Neural cell (in vitro differentiated cells): ENCODE data around the gene ATG7. TPM values are rescaled to one million over a fixed set of nuclear protein-coding genes. Genes with fewer than 3 reads are reported as not detected.
"Not testable (repeated sequence)": the region's sequence is repeated elsewhere in the genome, so short reads cannot be mapped to it uniquely, and the experiment has no call there.

ENCODE experiments used
- H2AFZ ChIP-seq: fragments of 200-600, 300-800 bp; sonication (generic), shearing (Covaris generic); 2 replicates; pipeline ENCODE4 v1.6.0; 2014; ENCODE audit warnings: low read depth, mild to moderate bottlenecking, antibody characterized with exemption, low read length, moderate library complexity
- H3F3A ChIP-seq: fragments of 200-600 bp; shearing (Covaris generic); 2 replicates; pipeline ENCODE4 v1.6.1; 2016; ENCODE audit warnings: mild to moderate bottlenecking, moderate library complexity, mixed read lengths, antibody characterized with exemption, low read length; ENCODE audit not compliant: insufficient read depth, poor library complexity, severe bottlenecking
- H3K27ac ChIP-seq: fragments of 200-600, 300-800 bp; sonication (generic), shearing (Covaris generic); 2 replicates; pipeline ENCODE4 v1.5.1; 2014; ENCODE audit warnings: mild to moderate bottlenecking, low read length, moderate library complexity
- H3K27me3 ChIP-seq: fragments of 300-800, 200-600 bp; sonication (generic), shearing (Covaris generic); 2 replicates; pipeline ENCODE4 v1.6.0; 2014; ENCODE audit warnings: mild to moderate bottlenecking, low read depth, low read length, moderate library complexity; ENCODE audit not compliant: insufficient read depth
- H3K36me3 ChIP-seq: fragments of 300-800, 200-600 bp; sonication (generic), shearing (Covaris generic); 2 replicates; pipeline ENCODE4 v1.5.1; 2014; ENCODE audit warnings: mild to moderate bottlenecking, antibody characterized with exemption, low read length, moderate library complexity; ENCODE audit not compliant: insufficient read depth
- H3K4me2 ChIP-seq: fragments of 300-800, 200-600 bp; sonication (generic), shearing (Covaris generic); 2 replicates; pipeline ENCODE4 v1.6.0; 2014; ENCODE audit warnings: mild to moderate bottlenecking, low read length
- H3K4me3 ChIP-seq: fragments of 300-800, 200-600 bp; sonication (generic), shearing (Covaris generic); 2 replicates; pipeline ENCODE4 v1.5.1; 2014; ENCODE audit warnings: mild to moderate bottlenecking, low read length, moderate library complexity
- H3K79me2 ChIP-seq: fragments of 200-600 bp; shearing (Covaris generic); replicated peaks from 2 replicates; pipeline ENCODE4 v1.6.0; 2014; ENCODE audit warnings: mild to moderate bottlenecking, low read length, moderate library complexity; ENCODE audit not compliant: insufficient read depth
- H3K9ac ChIP-seq: fragments of 300-800, 200-600 bp; sonication (generic), shearing (Covaris generic); 2 replicates; pipeline ENCODE4 v1.6.1; 2016; ENCODE audit warnings: mild to moderate bottlenecking, low read length, mixed read lengths
- H3K9me2 ChIP-seq: fragments of 200-600 bp; shearing (Covaris generic); 2 replicates; pipeline ENCODE4 v1.6.1; 2016; ENCODE audit warnings: mild to moderate bottlenecking, low read length, mixed read lengths; ENCODE audit not compliant: insufficient read depth
- H3K9me3 ChIP-seq: fragments of 200-600, 300-800 bp; sonication (generic), shearing (Covaris generic); 2 replicates; pipeline ENCODE4 v1.6.1; 2016; ENCODE audit warnings: mild to moderate bottlenecking, mixed run types, low read length, moderate library complexity, mixed read lengths
- H4K20me1 ChIP-seq: fragments of 200-600 bp; shearing (Covaris generic); 2 replicates; pipeline ENCODE4 v1.6.1; 2016; ENCODE audit warnings: mild to moderate bottlenecking, mixed run types; ENCODE audit not compliant: insufficient read depth
- EP300 ChIP-seq: fragments of 450-650 bp; conservative IDR thresholded peaks from 2 replicates; pipeline ENCODE4 v1.6.1; 2014; ENCODE audit warnings: antibody characterized with exemption, mild to moderate bottlenecking, moderate library complexity; ENCODE audit not compliant: poor library complexity, severe bottlenecking
- EZH2 ChIP-seq: fragments of 200-600, 300-800 bp; shearing (Covaris generic), sonication (generic); IDR thresholded peaks from 2 replicates; pipeline ENCODE4 v1.6.1; 2014; ENCODE audit warnings: antibody characterized with exemption, low read length, borderline replicate concordance, mild to moderate bottlenecking; ENCODE audit not compliant: insufficient read depth, poor library complexity, severe bottlenecking
- MXI1 ChIP-seq: fragments of 450-650 bp; conservative IDR thresholded peaks from 2 replicates; pipeline ENCODE4 v1.6.1; 2014; ENCODE audit warnings: antibody characterized with exemption, mild to moderate bottlenecking; ENCODE audit not compliant: poor library complexity, severe bottlenecking
- POLR2AphosphoS5 ChIP-seq: IDR thresholded peaks from 2 replicates; pipeline ENCODE4 v1.6.1; 2012
- RAD21 ChIP-seq: fragments of 450-650 bp; conservative IDR thresholded peaks from 2 replicates; pipeline ENCODE4 v1.6.1; 2014; ENCODE audit warnings: antibody characterized with exemption, mild to moderate bottlenecking, moderate library complexity
- SMC3 ChIP-seq: fragments of 450-650 bp; conservative IDR thresholded peaks from 2 replicates; pipeline ENCODE4 v1.6.1; 2014; ENCODE audit warnings: antibody characterized with exemption, mild to moderate bottlenecking, moderate library complexity; ENCODE audit not compliant: poor library complexity
- TAF1 ChIP-seq: IDR thresholded peaks from 2 replicates; pipeline ENCODE4 v1.6.1; 2012; ENCODE audit warnings: low read depth
- polyA plus RNA-seq: library from polyadenylated mRNA; depleted of rRNA; stranded (reverse); fragments of >200 nt; gene quantifications from 2 replicates; pipeline ENCODE4 v1.2.3, GENCODE V29; 2014
- TF ChIP-seq, protein P1 (sequence below): fragments of 450-650 bp; IDR thresholded peaks from 2 replicates; pipeline ENCODE4 v1.5.1; 2014; ENCODE audit warnings: antibody characterized with exemption, mild to moderate bottlenecking, moderate library complexity; ENCODE audit not compliant: poor library complexity, severe bottlenecking
- TF ChIP-seq, protein P2 (sequence below): IDR thresholded peaks from 2 replicates; pipeline ENCODE4 v1.6.1; 2012; ENCODE audit warnings: borderline replicate concordance

ATG7 gene
- polyA plus RNA-seq, 1 donor from 2014 or later, result 28.8 TPM

DNA sequence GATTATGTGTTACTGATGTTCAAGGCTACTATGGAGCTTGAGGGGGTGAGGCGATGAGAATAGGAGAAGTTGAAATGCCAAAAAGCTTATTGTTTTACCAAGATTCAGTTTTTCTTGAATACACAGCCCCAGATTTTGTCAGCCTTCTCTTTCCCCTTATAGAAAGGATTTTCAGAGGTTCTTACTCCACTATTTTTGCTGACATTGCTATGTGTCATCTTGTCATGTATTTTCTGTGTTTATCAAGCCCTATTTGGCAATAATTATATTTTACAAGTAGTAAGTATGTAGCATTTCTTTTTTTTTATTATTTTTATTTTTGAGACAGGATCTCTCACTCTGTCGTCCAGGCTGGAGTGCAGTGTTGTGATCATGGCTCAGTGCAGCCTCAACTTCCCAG, 133.1 kb downstream of the ATG7 start:
- no peak overlapping the region for H3K4me2 ChIP-seq
- H4K20me1 ChIP-seq, result no peaks in the 10 kb centered on the region
- no peak for TF ChIP-seq RAD21
- no peak for TF ChIP-seq TAF1
- no peak for TF ChIP-seq POLR2AphosphoS5
- no peak for TF ChIP-seq EP300
- TF ChIP-seq, protein P1, sequence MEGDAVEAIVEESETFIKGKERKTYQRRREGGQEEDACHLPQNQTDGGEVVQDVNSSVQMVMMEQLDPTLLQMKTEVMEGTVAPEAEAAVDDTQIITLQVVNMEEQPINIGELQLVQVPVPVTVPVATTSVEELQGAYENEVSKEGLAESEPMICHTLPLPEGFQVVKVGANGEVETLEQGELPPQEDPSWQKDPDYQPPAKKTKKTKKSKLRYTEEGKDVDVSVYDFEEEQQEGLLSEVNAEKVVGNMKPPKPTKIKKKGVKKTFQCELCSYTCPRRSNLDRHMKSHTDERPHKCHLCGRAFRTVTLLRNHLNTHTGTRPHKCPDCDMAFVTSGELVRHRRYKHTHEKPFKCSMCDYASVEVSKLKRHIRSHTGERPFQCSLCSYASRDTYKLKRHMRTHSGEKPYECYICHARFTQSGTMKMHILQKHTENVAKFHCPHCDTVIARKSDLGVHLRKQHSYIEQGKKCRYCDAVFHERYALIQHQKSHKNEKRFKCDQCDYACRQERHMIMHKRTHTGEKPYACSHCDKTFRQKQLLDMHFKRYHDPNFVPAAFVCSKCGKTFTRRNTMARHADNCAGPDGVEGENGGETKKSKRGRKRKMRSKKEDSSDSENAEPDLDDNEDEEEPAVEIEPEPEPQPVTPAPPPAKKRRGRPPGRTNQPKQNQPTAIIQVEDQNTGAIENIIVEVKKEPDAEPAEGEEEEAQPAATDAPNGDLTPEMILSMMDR, result no peak
- TF ChIP-seq MXI1, result no peak
- TF ChIP-seq EZH2, result no peak
- TF ChIP-seq SMC3, result no peak
- TF ChIP-seq, protein P2, sequence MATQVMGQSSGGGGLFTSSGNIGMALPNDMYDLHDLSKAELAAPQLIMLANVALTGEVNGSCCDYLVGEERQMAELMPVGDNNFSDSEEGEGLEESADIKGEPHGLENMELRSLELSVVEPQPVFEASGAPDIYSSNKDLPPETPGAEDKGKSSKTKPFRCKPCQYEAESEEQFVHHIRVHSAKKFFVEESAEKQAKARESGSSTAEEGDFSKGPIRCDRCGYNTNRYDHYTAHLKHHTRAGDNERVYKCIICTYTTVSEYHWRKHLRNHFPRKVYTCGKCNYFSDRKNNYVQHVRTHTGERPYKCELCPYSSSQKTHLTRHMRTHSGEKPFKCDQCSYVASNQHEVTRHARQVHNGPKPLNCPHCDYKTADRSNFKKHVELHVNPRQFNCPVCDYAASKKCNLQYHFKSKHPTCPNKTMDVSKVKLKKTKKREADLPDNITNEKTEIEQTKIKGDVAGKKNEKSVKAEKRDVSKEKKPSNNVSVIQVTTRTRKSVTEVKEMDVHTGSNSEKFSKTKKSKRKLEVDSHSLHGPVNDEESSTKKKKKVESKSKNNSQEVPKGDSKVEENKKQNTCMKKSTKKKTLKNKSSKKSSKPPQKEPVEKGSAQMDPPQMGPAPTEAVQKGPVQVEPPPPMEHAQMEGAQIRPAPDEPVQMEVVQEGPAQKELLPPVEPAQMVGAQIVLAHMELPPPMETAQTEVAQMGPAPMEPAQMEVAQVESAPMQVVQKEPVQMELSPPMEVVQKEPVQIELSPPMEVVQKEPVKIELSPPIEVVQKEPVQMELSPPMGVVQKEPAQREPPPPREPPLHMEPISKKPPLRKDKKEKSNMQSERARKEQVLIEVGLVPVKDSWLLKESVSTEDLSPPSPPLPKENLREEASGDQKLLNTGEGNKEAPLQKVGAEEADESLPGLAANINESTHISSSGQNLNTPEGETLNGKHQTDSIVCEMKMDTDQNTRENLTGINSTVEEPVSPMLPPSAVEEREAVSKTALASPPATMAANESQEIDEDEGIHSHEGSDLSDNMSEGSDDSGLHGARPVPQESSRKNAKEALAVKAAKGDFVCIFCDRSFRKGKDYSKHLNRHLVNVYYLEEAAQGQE, result no peak
- H3K36me3 ChIP-seq, result no peaks in the 10 kb centered on the region
- no peak overlapping the region for H3K4me3 ChIP-seq
- no peaks in the 10 kb centered on the region for H3K9me2 ChIP-seq
- no peaks in the 10 kb centered on the region for H3F3A ChIP-seq
- no peaks in the 10 kb centered on the region for H3K9me3 ChIP-seq
- no peak overlapping the region for H2AFZ ChIP-seq
- no peak overlapping the region for H3K27ac ChIP-seq
- no peaks in the 10 kb centered on the region for H3K79me2 ChIP-seq
- no peaks in the 10 kb centered on the region for H3K27me3 ChIP-seq
- no peak overlapping the region for H3K9ac ChIP-seq

- no peaks in the 10 kb centered on the region for H3K79me2 ChIP-seq
- H3K9me2 ChIP-seq, result no peaks in the 10 kb centered on the region
- H4K20me1 ChIP-seq, result no peaks in the 10 kb centered on the region
- no peak overlapping the region for H3K9ac ChIP-seq
- no peaks in the 10 kb centered on the region for H3K27me3 ChIP-seq
- no peaks in the 10 kb centered on the region for H3F3A ChIP-seq
- H3K4me3 ChIP-seq, result no peak overlapping the region
- H3K27ac ChIP-seq, result no peak overlapping the region
- no peak overlapping the region for H3K4me2 ChIP-seq
- no peaks in the 10 kb centered on the region for H3K36me3 ChIP-seq
- no peak for TF ChIP-seq EP300
- no peak for TF ChIP-seq EZH2
- TF ChIP-seq, protein P2, result no peak
- no peak for TF ChIP-seq POLR2AphosphoS5
- no peak for TF ChIP-seq RAD21
- no peak for TF ChIP-seq TAF1
- TF ChIP-seq, protein P1, result no peak
- no peak for TF ChIP-seq MXI1
- TF ChIP-seq SMC3, result no peak
- H2AFZ ChIP-seq, result no peak overlapping the region
- no peaks in the 10 kb centered on the region for H3K9me3 ChIP-seq
Observed at GRCh38 chr3:11407644-11408043, 135.4 kb downstream of the ATG7 start.

GRCh38 chr3:11408324-11408859, 136.2 kb downstream of the ATG7 start:
- H2AFZ ChIP-seq, H3K4me3 ChIP-seq, H3K36me3 ChIP-seq, H3K9me2 ChIP-seq, H3K27me3 ChIP-seq, H4K20me1 ChIP-seq, H3K27ac ChIP-seq, H3K4me2 ChIP-seq, H3K9me3 ChIP-seq, H3K79me2 ChIP-seq, H3F3A ChIP-seq, H3K9ac ChIP-seq: not testable (repeated sequence)
